Stimulated activated naive CD4-positive, alpha-beta T cell (primary cell): ENCODE data around the gene TMEM179.
"Not testable (repeated sequence)": the region's sequence is repeated elsewhere in the genome, so short reads cannot be mapped to it uniquely, and the experiment has no call there.

ENCODE experiments used
- DNase-seq, 6 experiments: peaks; one replicate each; lab custom pipeline; 2025; lab: John Stamatoyannopoulos, UW

TMEM179 gene

DNA sequence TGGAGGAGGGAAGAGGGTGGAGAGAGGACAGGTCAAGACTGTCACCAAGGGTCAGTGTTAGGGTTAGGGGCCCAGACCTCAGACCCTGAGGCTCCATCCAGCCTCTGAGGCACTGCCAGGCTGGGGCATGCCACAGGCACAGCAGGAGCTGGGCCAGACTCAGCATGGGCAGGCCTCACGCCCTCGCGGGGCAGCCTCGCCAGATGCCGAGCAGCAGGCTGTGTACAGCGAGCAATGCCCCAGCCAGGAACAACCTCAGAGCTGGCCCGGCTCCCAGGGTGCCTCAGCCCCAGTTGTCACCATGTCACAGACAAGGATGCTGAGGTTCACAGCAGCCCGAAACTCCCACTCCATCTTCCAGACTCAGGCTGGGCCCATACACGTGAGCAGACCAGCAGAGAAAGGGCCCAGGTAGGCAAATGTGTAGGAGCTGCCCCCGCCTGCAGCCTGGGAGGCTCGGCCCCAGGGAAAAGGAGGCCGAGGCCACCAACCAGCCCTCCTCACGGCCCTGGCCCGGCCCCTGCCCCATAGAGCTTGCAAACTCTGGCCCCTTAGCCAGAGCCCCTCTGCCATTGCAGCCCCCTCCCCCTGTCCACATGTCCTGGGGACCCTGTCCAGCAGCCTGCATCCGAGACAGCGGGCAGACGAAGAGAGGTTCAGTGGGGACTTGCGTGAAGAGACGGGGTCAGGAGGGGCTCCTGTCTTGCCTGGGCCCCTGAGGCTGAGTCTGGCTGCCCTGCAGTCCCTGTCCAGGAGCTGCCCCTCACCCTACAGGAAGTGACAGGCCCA, 17.5 kb downstream of the TMEM179 start:
- DNase-seq = no peak

DNA sequence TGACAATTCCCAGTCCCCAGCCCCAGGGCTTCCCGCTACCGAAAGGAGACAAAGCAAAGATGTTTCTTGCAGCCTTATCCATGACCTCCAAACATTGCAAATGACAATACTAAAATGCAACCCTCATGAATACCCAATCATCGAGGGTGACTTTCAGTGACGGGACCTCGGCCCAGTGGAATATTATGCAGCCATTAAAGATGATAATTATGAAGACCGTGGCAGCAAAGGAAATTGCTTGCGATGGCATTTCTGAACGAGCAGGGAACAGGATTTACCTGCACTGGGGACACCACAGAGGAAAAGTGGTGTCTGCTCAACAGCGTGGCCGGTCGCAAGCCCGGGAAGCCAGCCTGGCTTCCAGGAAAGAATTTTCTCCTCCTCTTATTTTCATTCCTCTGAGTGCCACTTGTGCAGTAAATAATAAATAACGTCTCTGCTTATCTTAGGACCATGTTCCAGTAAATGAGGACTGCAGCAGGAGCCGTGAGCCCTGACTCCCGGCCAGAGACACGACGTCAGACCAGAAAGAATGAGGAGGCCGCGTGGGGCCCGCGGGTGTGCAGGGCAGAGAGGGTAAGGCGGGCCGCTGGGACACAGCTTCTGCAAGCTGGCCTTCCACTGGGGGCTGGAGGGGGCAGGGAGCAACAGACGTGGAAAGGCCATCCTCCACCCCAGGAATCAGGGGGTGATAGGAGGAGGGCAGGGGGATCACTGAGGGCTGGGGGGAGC, 18.4 kb downstream of the TMEM179 start:
- DNase-seq = no peak

DNA sequence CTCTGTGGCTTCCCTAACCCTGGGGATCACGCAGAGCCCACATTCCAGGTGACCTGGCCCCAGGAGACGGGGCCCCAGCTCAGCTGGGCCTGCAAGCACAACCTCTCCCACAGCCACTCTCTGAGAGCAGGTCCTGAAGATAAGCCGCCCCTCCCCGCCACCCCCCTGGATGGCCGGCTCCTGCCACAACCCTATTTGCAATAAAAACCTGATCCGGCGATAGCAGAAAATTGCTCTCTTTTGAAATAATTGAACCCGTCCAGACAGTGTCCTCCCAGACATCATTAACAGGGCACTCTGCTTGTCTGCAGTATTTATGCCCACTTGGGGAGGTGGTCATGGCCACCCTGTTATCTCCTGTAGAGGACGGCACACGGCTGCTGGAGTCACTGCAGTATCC, 20.0 kb downstream of the TMEM179 start:
- no peak for DNase-seq

DNA sequence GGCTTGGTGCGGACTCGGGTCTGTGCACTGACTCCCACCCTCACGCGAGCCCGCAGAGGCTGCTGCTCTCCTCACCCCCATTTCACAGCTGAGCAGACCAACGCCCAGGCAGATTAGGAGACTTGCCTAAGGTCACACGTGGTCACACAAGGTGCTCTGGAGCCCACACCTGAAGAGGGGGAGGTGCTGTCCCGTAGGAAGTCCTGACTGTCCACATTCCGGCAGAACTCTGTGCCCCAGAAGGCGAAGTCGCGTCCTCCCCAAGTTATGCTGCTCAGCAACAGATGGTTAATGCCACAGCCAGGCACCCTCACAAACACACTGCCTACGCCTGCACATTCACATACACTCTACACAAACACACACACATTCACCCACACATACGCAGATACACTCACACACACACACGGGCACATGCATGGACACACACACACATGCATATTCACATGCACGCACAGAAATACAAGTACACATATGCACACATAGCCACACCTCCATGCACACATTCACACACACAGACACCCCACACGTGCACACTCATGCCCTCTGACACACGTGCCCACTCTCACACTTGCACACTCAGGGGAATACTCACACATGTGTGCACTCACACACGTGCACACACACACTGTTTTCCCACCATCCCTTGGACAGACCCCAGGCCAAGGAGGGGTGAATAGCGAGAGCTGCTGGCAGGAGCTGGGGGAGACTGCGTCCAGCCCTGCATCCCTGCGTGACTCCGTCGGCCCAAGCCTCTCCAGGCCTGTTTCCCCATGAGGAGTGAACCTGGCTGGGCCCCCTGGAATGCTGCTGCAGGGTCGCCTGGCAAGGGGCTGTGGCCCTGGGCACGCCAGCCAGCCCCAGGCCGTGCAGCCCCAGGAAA, 20.9 kb downstream of the TMEM179 start:
- no peak for DNase-seq

DNA sequence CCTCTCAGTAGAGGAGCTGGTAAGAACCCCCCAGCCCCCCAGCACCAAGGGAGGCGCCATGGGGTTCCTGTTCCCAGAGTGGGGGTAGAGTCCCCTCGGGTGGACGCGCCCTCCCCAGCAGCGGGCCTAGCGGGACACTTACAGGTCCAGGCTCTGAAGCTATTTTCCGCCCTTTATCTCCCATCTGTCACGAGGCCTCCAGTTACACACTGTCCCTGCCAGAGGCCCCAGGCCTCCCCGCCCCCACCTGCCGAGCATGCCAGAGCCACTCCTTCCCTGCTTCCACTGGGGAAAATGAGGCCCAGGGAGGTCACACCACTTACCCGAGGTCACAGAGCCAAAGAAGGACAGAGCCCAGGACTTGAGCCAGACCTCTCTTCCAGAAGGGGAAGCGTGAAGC, 21.9 kb downstream of the TMEM179 start:
- no peak for DNase-seq

DNA sequence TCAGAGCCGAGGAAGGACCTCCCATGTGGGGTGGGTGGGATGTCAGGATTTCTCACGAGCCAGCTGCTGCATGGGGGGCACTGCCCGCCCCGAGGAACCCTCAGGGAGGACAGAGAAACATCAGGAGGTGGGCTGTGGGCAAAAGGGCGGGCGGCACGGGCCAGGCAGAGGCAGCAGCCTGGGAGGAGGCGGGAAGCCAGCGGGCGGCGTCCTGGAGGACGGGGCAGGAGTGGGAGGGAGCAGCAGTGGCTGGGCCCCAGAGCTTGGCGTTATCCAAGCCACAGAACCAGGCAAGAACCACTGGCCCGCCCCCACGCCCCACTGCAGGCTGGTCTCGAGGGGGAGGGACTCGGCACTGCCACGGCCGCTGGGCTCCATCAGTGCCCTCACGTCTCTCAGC, 22.6 kb downstream of the TMEM179 start:
- no peak for DNase-seq

DNA sequence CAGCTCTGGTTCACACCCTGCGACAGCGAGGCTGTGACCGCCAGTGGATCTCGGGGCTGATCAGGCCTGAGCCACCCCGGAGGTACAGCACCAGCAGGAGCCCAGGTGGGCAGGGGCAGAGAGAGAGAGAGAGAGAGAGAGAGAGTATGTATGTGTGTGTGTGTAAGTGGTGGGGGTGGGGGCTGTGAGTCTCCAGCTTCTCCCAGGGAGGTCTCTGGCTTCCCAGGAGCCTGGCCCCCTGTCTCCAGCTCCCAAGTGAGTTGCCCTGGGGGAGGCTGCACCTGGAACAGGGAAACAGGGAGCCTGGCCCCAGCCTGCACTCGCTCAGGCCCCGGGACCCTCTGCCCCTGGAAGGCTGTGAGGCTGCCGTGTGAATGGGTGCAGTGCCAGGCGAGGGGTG, 23.1 kb downstream of the TMEM179 start:
- DNase-seq = no peak

DNA sequence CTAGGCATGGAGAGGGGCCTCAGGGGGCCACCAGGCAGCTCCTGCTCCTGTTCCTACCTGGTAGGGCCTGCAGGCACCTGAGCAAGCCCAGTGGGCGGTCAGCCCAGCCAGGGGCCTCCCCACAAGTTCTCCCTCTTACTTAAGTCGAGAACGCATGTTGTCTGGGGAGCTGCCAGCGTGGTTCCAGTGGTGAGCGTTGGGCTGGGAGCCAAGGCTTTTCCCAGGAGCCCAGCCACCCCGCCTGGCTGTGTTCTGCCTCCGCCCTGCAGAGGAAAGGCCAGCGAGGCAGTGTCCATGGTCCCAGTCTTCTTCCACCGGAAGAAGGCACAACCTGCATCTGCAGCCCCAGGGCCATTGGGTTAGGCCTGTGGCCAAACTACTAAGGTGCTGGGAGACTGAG, 23.6 kb downstream of the TMEM179 start:
- DNase-seq = no peak

DNA sequence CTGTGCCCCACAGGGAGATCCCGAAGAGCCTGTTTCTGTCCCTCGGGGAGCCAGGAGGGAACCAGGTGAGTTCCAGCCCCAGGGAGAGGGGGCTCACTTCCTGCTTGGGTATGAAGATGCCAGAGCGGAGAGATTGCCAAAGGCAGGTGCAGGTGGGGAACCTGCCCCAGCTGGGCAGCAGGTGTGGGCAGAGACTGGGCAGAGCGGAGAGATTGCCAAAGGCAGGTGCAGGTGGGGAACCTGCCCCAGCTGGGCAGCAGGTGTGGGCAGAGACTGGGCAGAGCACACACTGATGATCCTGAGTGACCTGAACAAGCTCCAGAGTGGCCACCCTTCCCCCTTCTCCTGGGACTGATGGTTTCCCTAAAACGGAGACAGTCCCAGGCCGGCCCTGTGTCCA, 24.6 kb downstream of the TMEM179 start:
- not testable (repeated sequence) for DNase-seq

DNA sequence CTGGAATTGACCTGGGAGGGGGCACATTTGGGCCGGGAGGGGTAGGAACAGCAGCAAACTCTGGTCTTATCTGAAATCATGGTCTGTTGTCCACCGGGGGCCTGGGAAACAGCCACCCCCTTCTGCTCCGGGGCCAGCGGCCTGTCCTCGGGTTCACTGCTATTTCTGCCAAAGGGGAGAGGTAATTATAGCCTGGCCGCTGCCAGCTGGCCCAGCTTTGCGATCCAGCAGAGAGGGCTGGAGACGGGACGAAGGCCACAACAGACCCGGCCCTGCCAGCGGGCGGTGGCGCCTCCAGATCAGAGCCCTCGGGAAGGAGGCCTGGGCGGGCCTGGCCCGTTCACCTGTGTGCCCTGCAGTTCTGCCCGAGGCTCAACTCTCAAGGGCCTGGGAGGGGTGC, 25.1 kb downstream of the TMEM179 start, which contains the start of gene C14orf180:
C14orf180 (plus strand) TSS at position 258 of the 400 bp plus-strand sequence. CDS start 6,667 bp downstream, outside the sequence.
- DNase-seq = no peak

DNA sequence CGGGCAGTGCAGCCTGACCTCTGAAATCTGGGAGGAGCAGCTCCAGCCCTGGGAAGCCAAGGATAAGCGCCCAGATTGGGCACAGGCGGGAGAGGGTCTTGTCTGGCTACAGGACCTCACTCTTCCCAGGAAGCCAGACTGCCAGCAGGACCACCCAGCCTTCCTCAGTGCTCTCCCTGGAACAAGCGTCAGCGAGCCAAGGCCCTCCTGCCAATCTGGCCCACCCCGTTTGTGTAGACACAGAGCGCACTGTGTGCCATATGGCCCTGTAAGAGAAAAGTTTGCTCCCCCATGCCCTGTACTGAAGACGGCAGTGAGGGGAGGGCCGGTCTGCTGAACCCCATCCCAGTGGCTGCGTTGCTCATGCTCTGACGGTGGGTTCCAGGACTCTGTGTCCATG, 26.3 kb downstream of the TMEM179 start:
- DNase-seq = no peak

DNA sequence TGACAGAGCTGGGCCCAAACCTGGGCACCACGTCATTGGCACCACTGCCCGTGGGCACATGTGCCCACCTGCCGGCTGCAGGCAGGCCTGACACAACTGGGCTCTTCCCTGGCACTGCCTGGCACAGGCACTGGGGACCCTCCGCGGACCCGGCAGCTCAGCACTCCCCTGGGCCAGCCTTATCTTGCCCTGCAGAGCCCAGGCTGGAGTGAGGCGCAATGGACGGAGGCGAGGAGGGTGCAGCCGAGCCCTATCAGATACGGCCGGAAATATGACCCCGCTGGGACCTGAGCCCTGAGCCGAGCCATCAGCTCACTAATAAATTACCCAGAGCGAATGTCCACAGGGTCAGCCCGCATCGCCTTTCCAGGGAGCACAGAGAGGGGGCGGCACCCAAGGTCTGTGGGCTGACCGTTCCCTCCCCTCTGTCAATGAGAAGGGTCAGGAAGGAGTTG, 26.7 kb downstream of the TMEM179 start:
- no peak for DNase-seq

DNA sequence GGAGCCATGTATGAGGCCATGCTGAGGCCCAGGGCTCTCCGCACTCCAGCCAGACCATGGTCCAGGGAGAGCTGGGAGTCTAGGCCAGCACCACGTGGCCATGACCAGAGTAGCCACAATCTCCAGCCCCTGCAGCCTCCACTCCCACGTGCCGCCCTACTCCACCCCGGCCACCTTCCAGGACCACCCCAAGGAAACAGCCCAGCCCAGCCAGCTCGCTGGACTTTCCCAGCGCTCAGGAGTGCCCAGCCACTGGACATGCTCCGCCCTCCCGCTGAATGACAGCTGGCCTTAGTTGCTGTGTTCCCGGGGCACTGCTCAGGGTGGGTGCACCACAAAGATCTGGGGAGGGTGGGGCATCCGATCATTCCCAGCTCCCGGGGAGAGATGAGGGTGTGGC, 27.1 kb downstream of the TMEM179 start:
- no peak for DNase-seq

DNA sequence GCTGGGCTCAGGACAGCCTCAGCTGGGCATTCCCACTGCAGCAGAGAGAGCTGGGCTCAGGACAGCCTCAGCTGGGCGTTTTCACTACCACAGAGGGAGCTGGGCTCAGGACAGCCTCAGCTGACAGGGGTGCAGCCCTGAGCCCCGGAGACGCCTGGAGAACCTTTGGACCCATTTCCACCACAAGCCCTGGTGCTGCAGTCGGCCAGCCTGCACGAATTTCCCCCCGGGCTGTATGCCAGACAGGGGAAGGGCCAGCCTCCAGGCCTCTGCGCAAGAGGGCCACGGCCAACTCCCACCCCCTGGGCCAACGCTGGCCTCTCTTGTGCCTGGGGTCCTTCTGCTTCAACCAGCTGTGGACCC, 27.6 kb downstream of the TMEM179 start:
- DNase-seq = no peak

DNA sequence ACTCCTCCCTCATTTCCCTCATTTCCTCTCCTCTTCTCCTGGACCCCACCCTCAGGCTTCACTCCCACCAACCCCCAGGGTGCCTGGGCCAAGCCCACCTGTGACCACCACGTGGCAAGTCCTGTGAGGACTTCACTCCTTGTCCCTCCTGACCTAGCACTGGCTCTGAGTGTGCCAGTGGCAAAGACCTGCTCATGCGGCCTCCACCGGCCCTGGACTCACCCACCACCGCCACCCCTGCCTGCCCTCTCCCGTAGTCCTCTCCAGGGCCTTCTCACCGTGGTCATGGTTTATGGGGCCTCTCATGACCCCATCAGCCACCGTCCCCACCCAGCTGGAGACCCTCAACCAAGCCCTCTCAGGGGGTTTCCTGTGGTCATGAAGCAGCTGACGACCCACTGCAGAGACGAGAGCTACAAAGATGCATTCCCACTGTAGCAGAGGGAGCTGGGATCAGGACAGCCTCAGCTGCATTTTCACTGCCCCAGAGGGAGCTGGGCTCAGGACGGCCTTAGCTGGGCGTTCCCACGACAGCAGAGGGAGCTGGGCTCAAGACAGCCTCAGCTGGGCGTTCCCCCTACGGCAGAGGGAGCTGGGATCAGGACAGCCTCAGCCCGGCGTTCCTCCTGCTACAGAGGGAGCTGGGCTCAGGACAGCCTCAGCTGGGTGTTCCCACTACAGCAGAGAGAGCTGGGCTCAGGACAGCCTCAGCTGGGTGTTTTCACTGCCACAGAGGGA, 28.2 kb downstream of the TMEM179 start:
- DNase-seq = no peak

DNA sequence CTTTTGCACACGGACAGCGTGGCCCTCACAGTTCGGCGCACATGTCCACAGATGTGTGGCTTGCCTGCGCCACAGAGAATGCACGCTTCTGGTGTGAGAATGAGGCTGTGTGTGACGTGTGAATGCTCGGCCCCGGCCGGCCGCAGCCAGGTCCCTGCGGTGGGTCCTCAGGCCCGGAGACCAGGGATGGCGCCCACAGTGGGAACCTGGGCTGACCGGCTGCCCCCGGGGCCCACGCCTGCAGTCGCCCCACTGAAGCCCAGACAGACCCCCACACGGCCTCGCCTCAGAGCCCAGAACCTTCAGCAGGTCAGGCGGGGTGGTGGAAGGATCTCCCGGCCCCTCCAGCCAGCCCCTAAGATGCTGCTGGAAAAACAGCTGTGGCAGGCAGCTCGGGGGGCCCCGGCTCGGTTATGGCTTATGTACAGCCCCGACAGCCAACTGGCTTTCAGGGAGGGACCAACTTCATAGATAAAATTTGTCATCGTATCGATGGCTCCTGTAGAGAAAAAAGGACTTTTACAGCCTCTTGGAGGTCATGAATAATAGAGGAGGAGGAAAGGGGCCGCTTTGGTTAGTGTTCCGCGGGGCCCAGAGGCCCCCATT, 29.5 kb downstream of the TMEM179 start:
- no peak for DNase-seq

DNA sequence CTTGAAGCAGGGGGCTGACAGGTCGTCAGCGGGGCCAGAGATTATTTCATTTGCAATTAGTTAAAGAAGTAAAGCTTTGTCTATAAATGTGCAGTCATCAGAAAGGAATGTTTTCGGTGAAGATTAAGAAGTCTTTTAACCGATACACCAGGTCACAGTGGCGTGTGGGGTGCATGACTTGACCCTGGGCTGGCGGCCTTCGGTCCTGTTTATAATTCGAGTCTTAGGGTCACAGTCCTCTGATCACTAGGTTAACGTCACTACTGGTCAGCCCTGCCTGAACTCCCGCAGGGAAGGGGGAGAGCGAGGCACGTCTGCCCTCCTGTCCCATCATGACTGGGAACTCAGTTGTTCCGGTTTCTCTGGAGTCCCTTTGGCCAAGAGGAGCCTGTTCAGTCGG, 30.0 kb downstream of the TMEM179 start:
- DNase-seq = no peak

DNA sequence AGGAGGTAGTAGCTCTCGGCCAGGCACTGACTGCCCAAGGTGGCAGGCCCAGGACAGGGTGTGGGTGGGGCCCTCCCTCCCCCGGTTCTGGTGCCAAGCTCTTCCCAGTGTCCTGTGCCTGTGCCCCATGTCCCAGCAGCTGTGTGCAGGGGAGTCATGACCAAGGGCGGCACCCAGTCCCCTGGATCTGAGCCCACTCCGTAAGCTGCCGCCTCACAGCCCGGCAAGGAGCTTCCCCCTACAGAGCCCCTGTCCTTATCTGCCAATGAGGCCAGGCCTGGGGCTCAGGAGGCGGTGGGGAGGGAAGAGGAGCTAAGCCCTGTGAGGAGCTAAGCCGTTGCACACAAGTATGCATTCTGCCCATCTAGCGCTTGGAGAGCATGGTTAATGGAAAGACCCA, 30.6 kb downstream of the TMEM179 start:
- no peak for DNase-seq

DNA sequence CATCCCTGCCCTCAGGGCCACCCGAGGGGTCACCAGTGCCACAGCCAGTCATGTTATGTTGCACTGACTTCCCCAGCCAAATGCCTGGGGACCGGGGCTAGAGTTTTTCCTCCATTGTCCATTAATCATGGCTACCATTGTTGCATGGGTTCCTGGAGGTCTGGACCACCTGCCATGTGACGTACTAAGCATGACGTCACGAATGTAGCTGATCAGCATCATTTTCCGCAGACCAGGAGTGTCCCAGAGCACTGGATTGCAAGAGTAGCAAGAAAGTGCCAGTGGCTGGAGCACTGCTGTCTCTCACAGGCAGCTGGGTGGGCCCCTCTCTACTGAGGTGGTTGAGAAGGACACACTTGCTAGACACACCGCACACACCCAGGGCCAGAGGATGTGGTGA, 31.9 kb downstream of the TMEM179 start:
- DNase-seq = no peak

DNA sequence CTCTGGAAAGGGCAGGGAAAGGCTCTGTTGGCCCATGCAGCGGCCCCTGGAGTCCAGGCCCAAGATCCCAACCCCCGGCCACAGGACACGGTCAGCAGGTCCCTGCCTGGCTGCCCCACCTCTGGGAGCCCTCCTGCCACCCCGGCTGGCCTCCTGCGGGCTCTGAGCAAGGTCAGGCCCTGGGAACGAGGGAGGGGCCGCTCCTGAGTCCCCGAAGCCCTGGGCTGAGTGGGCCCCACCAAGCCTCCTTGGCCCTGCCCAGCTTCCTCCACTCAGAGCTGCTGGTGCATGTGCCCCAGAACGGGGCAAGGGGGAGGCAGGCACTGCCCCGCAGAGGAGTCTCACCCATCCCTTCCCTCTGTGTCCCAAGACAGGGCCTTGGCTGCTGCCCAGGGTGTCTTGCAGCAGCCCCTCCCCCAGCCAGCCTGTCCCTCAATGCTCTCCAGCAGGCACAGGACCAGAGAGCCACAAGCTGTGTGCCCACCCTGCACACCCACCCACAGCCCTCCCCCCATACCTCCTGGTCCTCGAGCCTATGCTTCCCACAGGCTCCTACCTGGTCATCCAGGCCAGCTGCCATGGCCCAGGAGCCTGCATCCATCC, 32.4 kb downstream of the TMEM179 start:
- DNase-seq = no peak

DNA sequence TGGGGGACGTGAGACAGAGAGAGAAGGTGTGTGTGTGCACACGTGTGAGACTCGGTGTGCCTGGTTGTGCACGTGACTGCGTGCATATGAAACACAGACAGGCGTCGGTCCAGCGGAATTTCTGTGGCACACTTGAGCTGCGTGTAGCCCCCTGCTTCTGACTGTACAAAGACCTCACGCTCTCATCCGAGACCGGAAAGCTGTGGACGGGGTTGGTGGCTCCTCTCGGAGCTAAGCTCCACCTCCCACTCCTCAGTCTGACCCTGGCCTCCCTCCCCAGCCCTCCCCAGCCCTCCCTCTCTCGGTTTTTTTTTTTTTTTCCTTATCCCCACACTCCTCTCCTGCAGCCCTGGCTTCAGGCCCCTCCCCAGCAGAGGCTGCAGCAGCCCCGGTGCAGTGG, 33.3 kb downstream of the TMEM179 start:
- no peak for DNase-seq
